Measurements from ENCODE around the gene RNF220. TPM values are rescaled to one million over a fixed set of nuclear protein-coding genes. Genes with fewer than 3 reads are reported as not detected.

RNF220 gene
- total and polyA plus RNA-seq, 9 of the 15 experiments (the other 6 are each of a cell fraction or from before 2014, with no cell fraction given), result 5.1 to 117 (median 66.9) TPM

GRCh38 chr1:44526295-44527073 is 121.4 kb downstream of the RNF220 start (continued):
- TF ChIP-seq ZNF217 (CRISPR knock-in tag; IDR thresholded peaks at IDR 0.05) (no peak), NFE2L1 (tag; IDR thresholded peaks at IDR 0.05; ENCODE audit: borderline replicate concordance, low read depth) (no peak), SIX5 (IDR thresholded peaks at IDR 0.05; ENCODE audit: borderline replicate concordance in 1 of 2, insufficient read depth in 1 of 2, low read depth in 1 of 2, low read length in 2 of 2) (no peak), ZNF707 (CRISPR knock-in tag; conservative IDR thresholded peaks at IDR 0.05) (no peak), GTF2B (IDR thresholded peaks at IDR 0.05; ENCODE audit: extremely low read depth, insufficient read length) (no peak), EWSR1 (IDR thresholded peaks at IDR 0.05; ENCODE audit: borderline replicate concordance, low read depth, partially characterized antibody) (no peak), TAF15 (IDR thresholded peaks at IDR 0.05; ENCODE audit: low read depth, low read length) (no peak), SMC3 (conservative IDR thresholded peaks at IDR 0.05; ENCODE audit: insufficient read depth, low read depth, low read length) (no peak), REST (IDR thresholded peaks at IDR 0.05; ENCODE audit: borderline replicate concordance) (no peak; the same call in 1 of the 2 replicates), REST (CRISPR knock-in tag; IDR thresholded peaks at IDR 0.05; ENCODE audit: low read depth) (no peak), ILK (tag; IDR thresholded peaks at IDR 0.05; ENCODE audit: borderline replicate concordance, low read depth) (no peak), ZEB2 (IDR thresholded peaks at IDR 0.05) (peak; percentile 93), HDAC8 (tag; IDR thresholded peaks at IDR 0.05) (no peak), ZNF24 (IDR thresholded peaks at IDR 0.05) (no peak), NRF1 (conservative IDR thresholded peaks at IDR 0.05 in 1 of 2, IDR thresholded peaks at IDR 0.05 in 1 of 2) (peak; percentile 71 to 75), GTF2A2 (tag; IDR thresholded peaks at IDR 0.05) (no peak), ZBTB33 (CRISPR knock-in tag; IDR thresholded peaks at IDR 0.05) (no peak)

Data from K562 (cell line).